ENCODE data around the gene FBXL5. TPM values are rescaled to one million over a fixed set of nuclear protein-coding genes. Genes with fewer than 3 reads are reported as not detected.

Gene FBXL5
- total and polyA plus RNA-seq, 2 donors (not counting 3 experiments of a cell fraction or from before 2014, with no cell fraction given): 42.2 to 60.2 TPM

DNA sequence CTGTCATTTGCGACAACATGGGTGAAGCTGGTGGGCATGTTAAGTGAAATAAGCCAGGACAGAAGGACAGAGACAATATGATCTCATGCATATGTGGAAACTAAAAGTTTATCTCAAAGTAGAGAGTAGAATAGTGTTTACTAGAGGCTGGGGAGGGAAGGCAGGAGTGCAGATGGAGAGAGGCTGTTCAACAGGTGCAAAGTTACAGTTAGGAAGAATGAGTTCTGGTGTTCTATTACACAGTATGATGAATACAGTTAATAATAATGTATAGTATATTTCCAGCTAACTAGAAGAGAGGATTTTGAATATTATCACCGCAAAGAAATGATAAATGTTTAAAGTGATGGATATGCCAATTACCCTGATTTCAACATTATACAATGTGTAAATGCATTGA, 69.8 kb downstream of the FBXL5 start:
- no peak overlapping the region for H3K4me3 ChIP-seq (replicated peaks in 1 of 3; ENCODE audit: insufficient read depth in 1 of 3, low read depth in 1 of 3, low read length in 3 of 3)
- H2AFZ ChIP-seq (ENCODE audit: low read depth, low read length): no peak overlapping the region
- intact Hi-C loops (cut with micrococcal nuclease): no loop called here
- no peaks in the 10 kb centered on the region for H3K36me3 ChIP-seq (ENCODE audit: control insufficient read depth in 2 of 2, extremely low read depth in 1 of 2, insufficient read depth in 2 of 2, low read length in 2 of 2)
- ChIA-PET POLR2A (no interaction called here), CTCF (interaction anchor here (0.5 to 1.0 kb wide), 2 partner anchors 8 to 65 kb away, joined by 4 to 5 read pairs; no protein-coding TSS in a partner anchor)
- H3K4me2 ChIP-seq (ENCODE audit: insufficient read depth, low read length): no peak overlapping the region
- no peak for FAIRE-seq
- no peaks in the 10 kb centered on the region for H3K79me2 ChIP-seq (ENCODE audit: control insufficient read depth, insufficient read depth, low read length)
- no peaks in the 10 kb centered on the region for H3K9me1 ChIP-seq (replicated peaks; ENCODE audit: control insufficient read depth, extremely low read depth, insufficient read depth, low read length)
- no peak overlapping the region for H3K9ac ChIP-seq (replicated peaks; ENCODE audit: extremely low read depth, insufficient read depth, low read length)
- BruUV-seq (replicated peaks): no TSS peak
- no peak overlapping the region for H3K27ac ChIP-seq (ENCODE audit: insufficient read depth, low read depth, low read length)
- no peaks in the 10 kb centered on the region for H3K9me3 ChIP-seq (replicated peaks; ENCODE audit: control insufficient read depth, insufficient read depth, low read length)
- dilution Hi-C loops (cut with MboI; ENCODE audit: extremely low pct_ligation_motif_present, low sequenced_read_pairs): no loop called here
- no peak for TF ChIP-seq POLR2A (IDR thresholded peaks at IDR 0.05; ENCODE audit: low read depth, low read length)
- no peak for TF ChIP-seq JUN (IDR thresholded peaks at IDR 0.05; ENCODE audit: borderline replicate concordance, insufficient read depth, insufficient read length, low read depth)
- no peak for TF ChIP-seq POLR2AphosphoS5 (IDR thresholded peaks at IDR 0.05; ENCODE audit: insufficient read depth, low read depth, low read length)
- no peak for TF ChIP-seq GATA2 (IDR thresholded peaks at IDR 0.05; ENCODE audit: insufficient read depth, insufficient read length, low read depth, low read length)
- no peak for TF ChIP-seq EZH2 (IDR thresholded peaks at IDR 0.05; ENCODE audit: borderline replicate concordance, low read depth, low read length, severe bottlenecking)
- no peak for TF ChIP-seq MYC (IDR thresholded peaks at IDR 0.05; ENCODE audit: low read depth, low read length)
- no peak for TF ChIP-seq FOS (IDR thresholded peaks at IDR 0.05; ENCODE audit: borderline replicate concordance, insufficient read depth, low read length)
- TF ChIP-seq MAX (IDR thresholded peaks at IDR 0.05; ENCODE audit: insufficient read depth, insufficient read length): no peak
- TF ChIP-seq, protein P1, sequence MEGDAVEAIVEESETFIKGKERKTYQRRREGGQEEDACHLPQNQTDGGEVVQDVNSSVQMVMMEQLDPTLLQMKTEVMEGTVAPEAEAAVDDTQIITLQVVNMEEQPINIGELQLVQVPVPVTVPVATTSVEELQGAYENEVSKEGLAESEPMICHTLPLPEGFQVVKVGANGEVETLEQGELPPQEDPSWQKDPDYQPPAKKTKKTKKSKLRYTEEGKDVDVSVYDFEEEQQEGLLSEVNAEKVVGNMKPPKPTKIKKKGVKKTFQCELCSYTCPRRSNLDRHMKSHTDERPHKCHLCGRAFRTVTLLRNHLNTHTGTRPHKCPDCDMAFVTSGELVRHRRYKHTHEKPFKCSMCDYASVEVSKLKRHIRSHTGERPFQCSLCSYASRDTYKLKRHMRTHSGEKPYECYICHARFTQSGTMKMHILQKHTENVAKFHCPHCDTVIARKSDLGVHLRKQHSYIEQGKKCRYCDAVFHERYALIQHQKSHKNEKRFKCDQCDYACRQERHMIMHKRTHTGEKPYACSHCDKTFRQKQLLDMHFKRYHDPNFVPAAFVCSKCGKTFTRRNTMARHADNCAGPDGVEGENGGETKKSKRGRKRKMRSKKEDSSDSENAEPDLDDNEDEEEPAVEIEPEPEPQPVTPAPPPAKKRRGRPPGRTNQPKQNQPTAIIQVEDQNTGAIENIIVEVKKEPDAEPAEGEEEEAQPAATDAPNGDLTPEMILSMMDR (IDR thresholded peaks at IDR 0.05; ENCODE audit: extremely low read depth in 1 of 2, insufficient read depth in 1 of 2, low read depth in 1 of 2, low read length in 2 of 2): no peak
- no peaks in the 10 kb centered on the region for H3K27me3 ChIP-seq (ENCODE audit: control insufficient read depth in 2 of 2, insufficient read depth in 2 of 2, low read length in 2 of 2)
- no peak for DNase-seq (ENCODE audit: low read depth, low spot score)
- H4K20me1 ChIP-seq (replicated peaks; ENCODE audit: control insufficient read depth, extremely low read depth, insufficient read depth, low read length): no peaks in the 10 kb centered on the region
- no peaks in the 10 kb centered on the region for H3K4me1 ChIP-seq (ENCODE audit: control insufficient read depth, extremely low read depth, insufficient read depth, low read length)
